Loucy (cell line): ENCODE measurements around the gene TMSB15B.
"Not testable (repeated sequence)": the region's sequence is repeated elsewhere in the genome, so short reads cannot be mapped to it uniquely, and the experiment has no call there.

Source experiments
- H2AFZ ChIP-seq: fragments of 200-600 bp; sonication (generic); 2 replicates; pipeline ENCODE4 v1.6.0; 2016; ENCODE audit warnings: antibody characterized with exemption, mild to moderate bottlenecking, low read length, moderate library complexity
- H3F3A ChIP-seq: fragments of 200-600 bp; 2 replicates; pipeline ENCODE4 v1.6.0; 2016; ENCODE audit warnings: antibody characterized with exemption, low read depth, mild to moderate bottlenecking
- H3K27me3 ChIP-seq: fragments of 200-600 bp; sonication (generic); 2 replicates; pipeline ENCODE4 v1.6.1; 2014; ENCODE audit warnings: low read length, mild to moderate bottlenecking; ENCODE audit not compliant: insufficient read depth, poor library complexity, severe bottlenecking
- H3K36me3 ChIP-seq: fragments of 200-600 bp; sonication (generic); 2 replicates; pipeline ENCODE4 v1.6.1; 2016; ENCODE audit warnings: low read length; ENCODE audit not compliant: insufficient read depth
- H3K4me1 ChIP-seq: fragments of 200-600 bp; sonication (generic); 2 replicates; pipeline ENCODE4 v1.5.1; 2014; ENCODE audit warnings: low read length, mild to moderate bottlenecking; ENCODE audit not compliant: insufficient read depth, poor library complexity, severe bottlenecking
- H3K4me2 ChIP-seq: fragments of 200-600 bp; sonication (generic); 2 replicates; pipeline ENCODE4 v1.6.0; 2014; ENCODE audit warnings: antibody characterized with exemption, low read length, low read depth, mild to moderate bottlenecking; ENCODE audit not compliant: poor library complexity, severe bottlenecking
- H3K4me3 ChIP-seq: fragments of 200-600 bp; sonication (generic); 2 replicates; pipeline ENCODE4 v1.5.1; 2014; ENCODE audit warnings: low read length, mild to moderate bottlenecking, mixed read lengths; ENCODE audit not compliant: poor library complexity, severe bottlenecking
- H3K79me2 ChIP-seq: fragments of 200-600 bp; sonication (generic); 2 replicates; pipeline ENCODE4 v1.6.1; 2014; ENCODE audit warnings: low read length; ENCODE audit not compliant: insufficient read depth
- H3K9ac ChIP-seq: fragments of 200-600 bp; sonication (generic); 2 replicates; pipeline ENCODE4 v1.6.0; 2014; ENCODE audit warnings: mild to moderate bottlenecking, low read depth, low read length, moderate library complexity; ENCODE audit not compliant: poor library complexity, severe bottlenecking
- H3K9me2 ChIP-seq: fragments of 200-600 bp; sonication (generic); replicated peaks from 2 replicates; pipeline ENCODE4 v1.6.1; 2016; ENCODE audit warnings: low read depth, low read length, mixed read lengths
- H3K9me3 ChIP-seq: fragments of 200-600 bp; sonication (generic); 2 replicates; pipeline ENCODE4 v1.6.1; 2014; ENCODE audit warnings: mild to moderate bottlenecking, antibody characterized with exemption, low read length, low read depth; ENCODE audit not compliant: insufficient read depth
- H4K20me1 ChIP-seq: fragments of 200-600 bp; sonication (generic); 2 replicates; pipeline ENCODE4 v1.6.0; 2014; ENCODE audit warnings: antibody characterized with exemption, low read length, mild to moderate bottlenecking; ENCODE audit not compliant: insufficient read depth, poor library complexity, severe bottlenecking
- CTCF ChIP-seq: fragments of 200-600 bp; sonication (generic); conservative IDR thresholded peaks from 2 replicates; pipeline ENCODE4 v1.5.1; 2014; ENCODE audit warnings: mild to moderate bottlenecking, antibody characterized with exemption, low read length
- EZH2phosphoT487 ChIP-seq: fragments of 200-600 bp; IDR thresholded peaks from 2 replicates; pipeline ENCODE4 v1.6.1; 2018; ENCODE audit warnings: antibody characterized with exemption, mild to moderate bottlenecking, moderate library complexity, borderline replicate concordance

The TMSB15B gene

GRCh38 chrX:103918571-103919269, 43.7 kb upstream of the TMSB15B start:
- no peaks in the 10 kb centered on the region for H3K9me2 ChIP-seq
- no peaks in the 10 kb centered on the region for H3F3A ChIP-seq
- no peaks in the 10 kb centered on the region for H3K27me3 ChIP-seq
- H3K9ac ChIP-seq: peak overlapping the region; percentile 76
- peaks cover 20% of the 10 kb centered on the region for H3K4me1 ChIP-seq
- H2AFZ ChIP-seq: peak overlapping the region; percentile 88
- peak overlapping the region; percentile 78 for H3K4me3 ChIP-seq
- H3K9me3 ChIP-seq: no peaks in the 10 kb centered on the region
- no peaks in the 10 kb centered on the region for H3K36me3 ChIP-seq
- H3K79me2 ChIP-seq: peaks cover 53% of the 10 kb centered on the region
- no peak for TF ChIP-seq EZH2phosphoT487
- TF ChIP-seq CTCF: no peak
- no peaks in the 10 kb centered on the region for H4K20me1 ChIP-seq
- H3K4me2 ChIP-seq: peak overlapping the region; percentile 94

GRCh38 chrX:103919270-103919637, 43.2 kb upstream of the TMSB15B start:
- peak overlapping the region; percentile 88 for H2AFZ ChIP-seq
- H3K4me1 ChIP-seq: peaks cover 24% of the 10 kb centered on the region

GRCh38 chrX:103920515-103920914, 41.9 kb upstream of the TMSB15B start:
- Histone ChIP-seq H3K4me2 (peak overlapping the region; percentile 94), H3K9ac (peak overlapping the region; percentile 76)

More at GRCh38 chrX:103919270-103919637, 43.2 kb upstream of the TMSB15B start:
- Histone ChIP-seq H3K4me3 (peak overlapping the region; percentile 78), H3K9ac (peak overlapping the region; percentile 76), H3K36me3 (no peaks in the 10 kb centered on the region), H3K9me3 (no peaks in the 10 kb centered on the region), H4K20me1 (peaks cover 2% of the 10 kb centered on the region), H3K9me2 (no peaks in the 10 kb centered on the region), H3F3A (no peaks in the 10 kb centered on the region), H3K4me2 (peak overlapping the region; percentile 94), H3K27me3 (no peaks in the 10 kb centered on the region), H3K79me2 (peaks cover 58% of the 10 kb centered on the region)
- no peak for TF ChIP-seq EZH2phosphoT487
- TF ChIP-seq CTCF: peak; percentile 42

GRCh38 chrX:103927030-103927429, 35.4 kb upstream of the TMSB15B start:
- peaks cover 3% of the 10 kb centered on the region; the same call in 1 of the 2 replicates for H3K36me3 ChIP-seq
- H3K79me2 ChIP-seq: peaks cover 79% of the 10 kb centered on the region
- TF ChIP-seq CTCF (no peak), EZH2phosphoT487 (no peak)
- H3K9ac ChIP-seq: no peak overlapping the region
- peaks cover 30% of the 10 kb centered on the region for H3K4me1 ChIP-seq
- H3K27me3 ChIP-seq: no peaks in the 10 kb centered on the region
- H3K9me2 ChIP-seq: no peaks in the 10 kb centered on the region
- peak overlapping the region; percentile 57 for H3K4me3 ChIP-seq
- H3F3A ChIP-seq: no peaks in the 10 kb centered on the region
- H3K4me2 ChIP-seq: peak overlapping the region; percentile 64
- H3K9me3 ChIP-seq: no peaks in the 10 kb centered on the region
- peaks cover 17% of the 10 kb centered on the region for H4K20me1 ChIP-seq
- no peak overlapping the region for H2AFZ ChIP-seq

More at GRCh38 chrX:103920515-103920914, 41.9 kb upstream of the TMSB15B start:
- H3K79me2 ChIP-seq: peaks cover 65% of the 10 kb centered on the region
- H3K4me3 ChIP-seq: peak overlapping the region; percentile 78
- H3F3A ChIP-seq, H3K9me2 ChIP-seq, H3K9me3 ChIP-seq, H2AFZ ChIP-seq, H3K27me3 ChIP-seq, H4K20me1 ChIP-seq, H3K36me3 ChIP-seq: not testable (repeated sequence)
- peaks cover 37% of the 10 kb centered on the region for H3K4me1 ChIP-seq
